Measurements from ENCODE around the gene NOL9. TPM values are rescaled to one million over a fixed set of nuclear protein-coding genes. Genes with fewer than 3 reads are reported as not detected.

Gene NOL9
- total and polyA plus RNA-seq, 10 of the 15 experiments (the other 5 are each of a cell fraction or from before 2014, with no cell fraction given): 3.9 to 35.9 (median 23.0) TPM

GRCh38 chr1:6521536-6521935, 32.8 kb downstream of the NOL9 start (continued):
- TF ChIP-seq ZNF687 (IDR thresholded peaks at IDR 0.05) (no peak), REST (IDR thresholded peaks at IDR 0.05; ENCODE audit: low read depth, low read length) (no peak), BMI1 (IDR thresholded peaks at IDR 0.05; ENCODE audit: borderline replicate concordance) (no peak)
